DOHH2 (cell line): Measurements from ENCODE around the gene TAAR1.
A peak's percentile ranks its signal among the peaks of the same experiment; 100 is the strongest.
"Not testable (repeated sequence)": the region's sequence is repeated elsewhere in the genome, so short reads cannot be mapped to it uniquely, and the experiment has no call there.

Experiments
- H3F3A ChIP-seq: fragments of 200-600 bp; sonication (generic), shearing (Covaris generic); 2 replicates; pipeline ENCODE4 v1.6.0; 2016; ENCODE audit warnings: antibody characterized with exemption, mild to moderate bottlenecking; ENCODE audit not compliant: control insufficient read depth, insufficient read depth
- H3K27ac ChIP-seq: fragments of 200-600 bp; sonication (generic); 2 replicates; pipeline ENCODE4 v1.5.1; 2014; ENCODE audit warnings: low read depth, mild to moderate bottlenecking, low read length, moderate library complexity
- H3K27me3 ChIP-seq: fragments of 200-600 bp; sonication (generic); 2 replicates; pipeline ENCODE4 v1.6.1; 2014; ENCODE audit warnings: mild to moderate bottlenecking, low read length, mixed read lengths; ENCODE audit not compliant: control insufficient read depth
- H3K36me3 ChIP-seq: fragments of 200-600 bp; sonication (generic); 2 replicates; pipeline ENCODE4 v1.6.1; 2014; ENCODE audit warnings: mild to moderate bottlenecking, low read length, moderate library complexity, mixed read lengths; ENCODE audit not compliant: control insufficient read depth
- H3K4me1 ChIP-seq: fragments of 200-600 bp; sonication (generic); 2 replicates; pipeline ENCODE4 v1.6.1; 2014; ENCODE audit warnings: mild to moderate bottlenecking, low read length, mixed read lengths; ENCODE audit not compliant: control insufficient read depth
- H3K4me2 ChIP-seq: fragments of 200-600 bp; sonication (generic); 2 replicates; pipeline ENCODE4 v1.6.0; 2014; ENCODE audit warnings: mild to moderate bottlenecking, low read length, moderate library complexity
- H3K4me3 ChIP-seq: fragments of 200-600 bp; sonication (generic); 2 replicates; pipeline ENCODE4 v1.5.1; 2014; ENCODE audit warnings: mild to moderate bottlenecking, low read length, mixed read lengths
- H3K79me2 ChIP-seq: fragments of 200-600 bp; sonication (generic); 2 replicates; pipeline ENCODE4 v1.6.1; 2014; ENCODE audit warnings: mild to moderate bottlenecking, low read length, mixed read lengths; ENCODE audit not compliant: control insufficient read depth
- H3K9me2 ChIP-seq: fragments of 200-600 bp; sonication (generic); replicated peaks from 2 replicates; pipeline ENCODE4 v1.6.1; 2014; ENCODE audit warnings: mild to moderate bottlenecking, low read length, mixed read lengths; ENCODE audit not compliant: control insufficient read depth
- H3K9me3 ChIP-seq: fragments of 200-600 bp; sonication (generic); 2 replicates; pipeline ENCODE4 v1.6.1; 2014; ENCODE audit warnings: antibody characterized with exemption, low read length, mixed read lengths; ENCODE audit not compliant: control insufficient read depth, insufficient read depth
- H4K20me1 ChIP-seq: fragments of 200-600 bp; sonication (generic); 2 replicates; pipeline ENCODE4 v1.6.0; 2014; ENCODE audit warnings: low read depth, mild to moderate bottlenecking, antibody characterized with exemption, low read length, moderate library complexity; ENCODE audit not compliant: control insufficient read depth, insufficient read depth
- CTCF ChIP-seq: fragments of 200-600 bp; sonication (generic); IDR thresholded peaks from one replicate; pipeline ENCODE4 v1.5.1; 2014; ENCODE audit warnings: antibody characterized with exemption, mild to moderate bottlenecking, low read depth, low read length; ENCODE audit not compliant: poor library complexity, severe bottlenecking
- EZH2phosphoT487 ChIP-seq: fragments of 200-600 bp; sonication (generic); IDR thresholded peaks from 2 replicates; pipeline ENCODE4 v1.6.1; 2017; ENCODE audit warnings: borderline replicate concordance, mild to moderate bottlenecking, antibody characterized with exemption, low read length, moderate library complexity, mixed read lengths

TAAR1 gene

GRCh38 chr6:132648828-132649227, 10.2 kb downstream of the TAAR1 start:
- no peak overlapping the region for H3K4me2 ChIP-seq
- H3K9me3 ChIP-seq: no peaks in the 10 kb centered on the region
- no peak overlapping the region for H3K27ac ChIP-seq
- no peaks in the 10 kb centered on the region for H3K36me3 ChIP-seq
- H4K20me1 ChIP-seq: no peaks in the 10 kb centered on the region
- TF ChIP-seq CTCF (no peak), EZH2phosphoT487 (no peak)
- H3K27me3 ChIP-seq: no peaks in the 10 kb centered on the region
- H3F3A ChIP-seq: no peaks in the 10 kb centered on the region
- no peaks in the 10 kb centered on the region for H3K9me2 ChIP-seq
- peaks cover 5% of the 10 kb centered on the region for H3K4me1 ChIP-seq
- no peak overlapping the region for H3K4me3 ChIP-seq
- H3K79me2 ChIP-seq: no peaks in the 10 kb centered on the region

GRCh38 chr6:132648356-132648755, 10.6 kb downstream of the TAAR1 start:
- Histone ChIP-seq H4K20me1 (no peaks in the 10 kb centered on the region), H3K27ac (no peak overlapping the region), H3K9me2 (no peaks in the 10 kb centered on the region), H3K4me2 (no peak overlapping the region), H3F3A (no peaks in the 10 kb centered on the region), H3K36me3 (no peaks in the 10 kb centered on the region), H3K9me3 (no peaks in the 10 kb centered on the region), H3K4me3 (no peak overlapping the region), H3K27me3 (no peaks in the 10 kb centered on the region), H3K79me2 (no peaks in the 10 kb centered on the region), H3K4me1 (peaks cover 10% of the 10 kb centered on the region)
- no peak for TF ChIP-seq EZH2phosphoT487
- TF ChIP-seq CTCF: no peak

- Histone ChIP-seq H3K9me3 (no peaks in the 10 kb centered on the region; the same call in 1 of the 2 replicates), H4K20me1 (no peaks in the 10 kb centered on the region), H3K4me2 (peak overlapping the region; percentile 44), H3K36me3 (no peaks in the 10 kb centered on the region), H3K9me2 (no peaks in the 10 kb centered on the region), H3K27ac (peak overlapping the region; percentile 9), H3K4me3 (peak overlapping the region; percentile 32), H3K27me3 (no peaks in the 10 kb centered on the region), H3F3A (no peaks in the 10 kb centered on the region; the same call in 1 of the 2 replicates), H3K4me1 (peaks cover 35% of the 10 kb centered on the region), H3K79me2 (no peaks in the 10 kb centered on the region)
- no peak for TF ChIP-seq CTCF
- no peak for TF ChIP-seq EZH2phosphoT487
Observed at GRCh38 chr6:132643547-132643946, 15.4 kb downstream of the TAAR1 start.

GRCh38 chr6:132637135-132637534, 21.8 kb downstream of the TAAR1 start:
- peaks cover 31% of the 10 kb centered on the region for H3K4me1 ChIP-seq
- not testable (repeated sequence) for H3K27me3 ChIP-seq, H3K36me3 ChIP-seq, H3K9me3 ChIP-seq, H3F3A ChIP-seq, H4K20me1 ChIP-seq, H3K4me2 ChIP-seq, H3K79me2 ChIP-seq, H3K9me2 ChIP-seq, H3K4me3 ChIP-seq, H3K27ac ChIP-seq

- H3K4me3 ChIP-seq, H3K36me3 ChIP-seq, H3K27me3 ChIP-seq, H4K20me1 ChIP-seq, H3K79me2 ChIP-seq, H3K4me2 ChIP-seq, H3K9me3 ChIP-seq, H3K27ac ChIP-seq, H3F3A ChIP-seq, H3K9me2 ChIP-seq: not testable (repeated sequence)
- H3K4me1 ChIP-seq: peaks cover 31% of the 10 kb centered on the region
Observed at GRCh38 chr6:132635906-132636305, 23.1 kb downstream of the TAAR1 start.

- not testable (repeated sequence) for H3K27ac ChIP-seq, H3K36me3 ChIP-seq, H3K27me3 ChIP-seq, H3K4me3 ChIP-seq, H3K9me2 ChIP-seq, H3K79me2 ChIP-seq, H4K20me1 ChIP-seq, H3K4me2 ChIP-seq, H3F3A ChIP-seq, H3K9me3 ChIP-seq
- H3K4me1 ChIP-seq: peaks cover 31% of the 10 kb centered on the region
Observed at GRCh38 chr6:132635288-132635687, 23.7 kb downstream of the TAAR1 start.
